Ramos (cell line): ENCODE results near the gene CATSPERB.

Experiments
- in situ Hi-C: fragments of 300-500 bp; cut with MboI; formaldehyde crosslinking; loops from one replicate; pipeline ENCODE4 v1.14.3; 2022; ENCODE audit warnings: low sequenced_read_pairs; ENCODE audit not compliant: unreplicated experiment

CATSPERB gene, protein sequence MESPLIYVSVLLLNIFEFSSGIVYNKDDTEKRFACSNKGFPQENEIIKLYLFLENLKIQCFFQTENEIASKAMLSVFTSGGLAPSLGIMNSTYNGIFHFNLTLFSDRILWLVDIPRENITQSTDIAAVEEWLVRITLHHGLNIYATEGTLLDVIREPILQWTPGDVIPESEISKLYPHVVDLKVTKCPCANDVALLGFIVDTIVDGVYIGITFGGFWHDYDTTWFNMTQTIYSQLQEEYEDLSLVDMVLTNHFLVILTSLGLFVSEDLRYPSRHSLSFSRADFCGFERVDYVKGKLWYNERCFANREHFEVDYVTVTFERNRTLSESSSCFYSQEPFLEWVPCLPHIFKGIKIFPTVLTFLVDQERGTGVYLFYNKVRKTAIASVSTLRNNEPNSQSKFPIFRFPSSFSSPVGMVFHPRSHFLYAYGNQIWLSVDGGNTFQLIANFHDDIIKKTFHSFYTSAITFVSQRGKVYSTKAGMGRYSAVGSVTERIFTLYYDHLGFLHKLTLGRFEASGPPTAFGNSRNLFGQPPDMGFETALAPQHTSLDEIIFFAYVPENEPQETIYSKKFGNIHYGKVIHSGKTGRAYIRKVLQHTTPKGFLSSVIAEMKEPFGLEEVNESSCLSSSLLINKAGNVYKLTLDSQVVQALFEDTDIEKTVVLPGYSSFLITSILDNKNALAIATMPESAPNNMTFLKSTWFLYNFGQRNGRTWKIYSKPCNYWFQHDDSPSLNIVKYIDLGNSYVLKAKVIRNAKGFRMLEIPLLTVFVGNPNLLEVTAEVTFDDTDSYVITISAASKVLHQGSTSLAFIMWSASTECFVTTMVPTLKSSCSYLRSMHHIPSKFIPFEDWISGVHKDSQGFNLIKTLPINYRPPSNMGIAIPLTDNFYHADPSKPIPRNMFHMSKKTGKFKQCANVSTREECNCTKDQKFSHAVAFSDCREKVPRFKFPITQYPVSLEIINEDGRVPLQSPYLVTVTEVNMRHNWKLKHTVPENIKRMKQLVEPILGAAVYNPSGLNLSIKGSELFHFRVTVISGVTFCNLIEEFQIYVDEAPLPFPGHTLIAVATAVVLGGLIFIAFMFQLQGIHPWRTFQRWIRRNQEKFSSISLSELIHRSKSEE

GRCh38 chr14:91731986-91732385 lies at the start of gene CATSPERB:
TSS of gene CATSPERB (minus strand) at chr14:91732086. CDS start at chr14:91729479, 2,607 bp downstream.
- in situ Hi-C loops, result no loop called here

DNA sequence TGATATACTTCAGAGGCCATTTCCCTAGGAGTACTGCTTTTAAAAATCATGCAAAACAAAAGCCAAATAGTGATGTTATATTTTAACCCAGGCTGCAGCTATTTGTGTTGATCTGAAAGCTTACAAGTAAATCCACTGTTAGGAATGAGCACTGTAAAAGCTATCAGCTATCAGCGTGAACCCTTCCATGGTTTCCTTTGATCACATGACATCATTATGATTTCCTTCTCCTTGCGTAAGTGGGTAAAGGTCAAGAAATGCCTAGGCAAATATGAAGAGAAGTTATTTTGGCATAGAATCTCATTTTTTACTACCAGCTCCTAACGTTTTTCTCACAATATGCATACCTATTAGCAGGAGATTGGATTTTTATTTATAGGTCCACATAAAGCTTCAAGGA lies 48.6 kb upstream of the CATSPERB start:
- in situ Hi-C loops, result no loop called here

DNA sequence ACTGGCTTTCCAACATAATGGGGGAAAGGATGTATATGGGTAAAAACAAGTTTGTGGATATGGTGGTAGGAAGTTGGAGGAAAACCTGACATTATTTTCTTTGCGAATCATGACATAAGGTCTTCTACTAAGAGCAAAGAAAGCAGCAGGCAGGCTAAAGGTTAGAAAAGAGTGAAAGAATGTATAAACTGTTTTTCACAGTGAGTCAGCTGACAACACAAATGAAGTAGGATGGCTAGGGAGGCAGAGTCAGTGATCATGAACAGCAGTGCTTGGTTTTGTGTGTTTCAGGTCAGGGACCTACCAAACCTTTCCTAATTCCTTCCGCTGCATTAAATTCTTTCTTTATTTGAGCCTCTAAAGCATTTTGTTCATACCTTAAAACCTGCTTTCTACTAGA lies 46.3 kb upstream of the CATSPERB start:
- in situ Hi-C loops, result no loop called here

DNA sequence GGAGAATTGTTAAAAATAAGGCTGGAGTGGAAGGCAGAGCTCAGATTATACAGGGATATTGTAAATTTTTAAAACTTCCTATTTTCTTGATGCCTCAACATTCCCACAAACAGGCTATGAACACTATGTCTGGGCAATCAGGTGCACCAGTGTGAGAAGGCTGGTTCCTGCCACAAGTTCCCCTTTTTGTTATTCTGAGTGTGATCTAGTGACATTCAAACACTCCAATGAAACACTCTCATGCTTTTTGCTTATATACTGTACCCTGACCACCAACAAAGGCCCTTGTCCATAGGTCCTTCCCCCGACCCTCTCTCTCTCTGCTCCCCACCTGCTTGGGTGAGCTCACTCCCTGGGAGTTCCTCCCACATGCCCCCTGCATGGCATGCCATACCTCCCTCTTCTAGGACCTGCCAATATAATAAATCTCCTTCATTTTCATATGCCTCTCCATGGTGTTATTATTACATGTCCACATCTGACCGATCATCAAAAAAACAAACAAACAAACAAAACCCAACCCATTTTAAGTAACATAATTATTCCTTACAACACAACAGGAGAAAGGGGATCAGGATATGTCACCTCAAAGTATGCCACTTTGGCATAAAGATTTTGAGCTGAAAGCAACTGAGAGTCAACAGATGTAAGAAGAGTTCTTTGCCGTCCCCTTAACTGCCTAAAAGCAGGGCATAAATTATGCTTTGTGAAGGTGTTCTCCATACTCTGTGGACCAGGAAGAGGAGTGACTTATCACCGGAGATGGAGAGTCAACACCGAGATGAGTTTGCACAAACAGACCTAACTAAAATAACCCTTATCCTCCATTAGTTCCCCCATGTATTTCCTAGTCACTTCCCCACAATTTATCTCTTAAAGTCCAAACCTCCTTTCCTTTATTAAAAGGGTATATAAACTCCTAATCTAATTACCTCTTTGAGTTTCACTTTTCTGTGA lies 42.5 kb upstream of the CATSPERB start:
- in situ Hi-C loops, result no loop called here

DNA sequence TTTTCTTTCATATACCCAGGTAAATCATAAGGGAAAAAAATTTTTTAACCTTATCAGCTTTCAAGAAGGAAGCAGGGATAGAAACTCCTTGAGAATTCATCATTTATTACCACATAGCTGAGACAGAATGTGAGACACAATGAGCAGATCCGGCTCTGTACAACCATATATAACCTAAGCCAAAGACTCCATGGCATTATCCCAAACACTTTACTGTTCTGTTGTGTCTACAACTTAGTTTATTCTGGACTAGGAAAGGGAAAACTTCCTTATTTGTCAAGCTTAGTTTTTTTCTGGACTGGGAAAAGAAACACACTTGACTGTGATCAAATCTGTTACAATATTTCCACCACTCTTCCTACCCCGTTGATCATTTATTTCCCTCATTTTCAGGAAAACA lies 38.3 kb upstream of the CATSPERB start:
- in situ Hi-C loops, result no loop called here

- in situ Hi-C loops, result no loop called here
Measured at GRCh38 chr14:91755570-91756295, 23.8 kb upstream of the CATSPERB start.

- in situ Hi-C loops, result no loop called here
Measured at GRCh38 chr14:91754819-91755218, 22.9 kb upstream of the CATSPERB start.

DNA sequence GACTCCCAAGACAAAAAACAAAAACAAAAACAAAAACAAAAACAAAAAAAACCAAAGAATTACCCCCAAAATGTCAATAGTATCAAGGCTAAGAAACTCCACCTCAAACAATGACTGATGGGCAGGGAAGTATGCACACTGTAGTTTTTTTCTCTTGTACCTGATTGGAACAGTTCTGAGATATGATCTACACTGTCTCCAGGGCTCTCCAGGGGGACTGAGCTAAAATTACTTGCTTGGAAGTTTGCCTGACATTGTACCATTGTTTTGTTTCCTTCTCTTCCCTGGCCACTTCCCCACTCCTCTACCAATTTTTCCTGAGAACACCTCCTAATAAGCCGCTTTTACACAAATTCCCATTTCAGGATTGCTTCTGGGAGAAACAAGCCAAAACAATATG lies 22.3 kb upstream of the CATSPERB start:
- in situ Hi-C loops, result no loop called here

GRCh38 chr14:91753501-91754128 lies 21.7 kb upstream of the CATSPERB start:
- in situ Hi-C loops, result no loop called here

DNA sequence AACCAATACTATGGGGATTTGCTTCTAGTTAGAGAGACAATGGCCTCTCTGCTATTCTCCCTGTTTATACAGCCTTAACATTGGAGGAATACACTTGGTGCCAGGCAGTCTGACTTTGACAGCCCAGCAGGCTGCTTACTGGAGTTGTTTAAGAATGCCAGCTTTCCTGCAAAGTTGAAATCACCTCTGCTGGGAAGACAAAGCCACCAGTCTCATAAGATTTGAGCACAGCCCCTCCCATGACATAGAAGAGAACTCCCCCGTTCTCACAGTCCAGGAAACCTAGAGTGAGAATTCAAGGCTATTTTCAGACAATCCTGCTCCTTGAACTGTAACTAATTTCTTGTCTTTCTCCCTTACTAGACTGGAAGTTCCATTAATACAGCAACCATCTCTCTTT lies 21.1 kb upstream of the CATSPERB start:
- in situ Hi-C loops, result no loop called here

DNA sequence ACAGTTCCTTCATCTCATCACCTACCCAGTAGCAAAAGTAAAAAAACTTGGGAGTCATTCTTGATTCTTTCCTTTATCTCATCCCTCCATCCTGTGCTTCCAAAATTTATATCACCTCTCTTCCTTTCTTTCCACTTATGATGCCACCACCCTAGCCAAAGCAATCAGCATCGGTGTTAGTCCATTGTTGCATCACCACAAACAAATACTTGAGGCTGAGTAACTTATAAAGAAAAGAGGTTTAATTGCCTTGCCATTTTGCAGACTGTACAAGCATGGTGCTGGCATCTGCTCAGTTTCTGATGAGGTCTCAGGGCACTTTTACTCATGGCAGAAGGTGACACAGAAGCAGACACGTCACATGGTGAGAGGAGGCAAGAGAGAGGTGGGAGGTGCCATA lies 19.8 kb upstream of the CATSPERB start:
- in situ Hi-C loops, result no loop called here

DNA sequence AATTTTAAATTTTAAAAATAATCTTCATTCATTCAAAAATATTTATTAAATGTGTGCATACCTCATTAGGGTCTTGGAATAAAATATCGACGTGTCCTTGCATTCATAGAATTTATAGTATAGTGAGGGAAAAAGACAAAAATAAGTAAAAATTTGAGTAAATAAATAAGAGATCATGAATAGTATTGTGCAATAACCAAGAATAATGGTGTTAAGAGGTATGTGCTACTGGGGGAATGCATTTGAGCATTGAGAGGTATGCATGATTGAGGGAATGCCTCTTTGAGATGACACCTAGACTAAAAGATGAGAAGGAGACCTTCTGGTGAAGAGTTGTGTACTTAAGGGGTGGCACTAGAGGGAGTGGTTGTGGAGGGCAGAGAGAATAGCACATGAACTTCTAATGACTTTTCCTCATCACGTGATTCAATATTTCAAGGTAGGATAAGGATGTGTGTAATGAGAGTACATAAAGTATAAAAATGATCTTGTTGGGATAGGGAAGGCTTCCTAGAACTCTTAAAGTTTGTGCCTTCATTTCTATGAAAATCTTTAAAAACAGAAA lies 18.8 kb upstream of the CATSPERB start:
- in situ Hi-C loops, result no loop called here

DNA sequence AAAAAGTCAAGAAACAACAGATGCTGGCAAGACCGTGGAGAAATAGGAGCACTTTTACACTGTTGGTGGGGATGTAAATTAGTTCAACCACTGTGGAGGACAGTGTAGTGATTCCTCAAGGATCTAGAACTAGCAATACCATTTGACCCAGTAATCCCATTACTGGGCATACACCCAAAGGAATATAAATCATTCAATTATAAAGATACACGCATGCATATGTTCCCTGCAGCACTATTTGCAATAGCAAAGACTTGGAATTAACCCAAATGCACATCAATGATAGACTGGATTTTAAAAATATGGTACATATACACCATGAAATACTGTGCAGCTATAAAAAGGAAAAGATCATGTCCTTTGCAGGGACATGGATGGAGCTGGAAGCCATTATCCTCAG lies 18.0 kb upstream of the CATSPERB start:
- in situ Hi-C loops, result no loop called here

GRCh38 chr14:91748049-91748448 lies 16.2 kb upstream of the CATSPERB start:
- in situ Hi-C loops, result no loop called here

- in situ Hi-C loops, result no loop called here
Measured at GRCh38 chr14:91745344-91745743, 13.5 kb upstream of the CATSPERB start.

- in situ Hi-C loops, result no loop called here
Measured at GRCh38 chr14:91744068-91744480, 12.2 kb upstream of the CATSPERB start.

GRCh38 chr14:91743305-91743653 lies 11.4 kb upstream of the CATSPERB start:
- in situ Hi-C loops, result no loop called here

DNA sequence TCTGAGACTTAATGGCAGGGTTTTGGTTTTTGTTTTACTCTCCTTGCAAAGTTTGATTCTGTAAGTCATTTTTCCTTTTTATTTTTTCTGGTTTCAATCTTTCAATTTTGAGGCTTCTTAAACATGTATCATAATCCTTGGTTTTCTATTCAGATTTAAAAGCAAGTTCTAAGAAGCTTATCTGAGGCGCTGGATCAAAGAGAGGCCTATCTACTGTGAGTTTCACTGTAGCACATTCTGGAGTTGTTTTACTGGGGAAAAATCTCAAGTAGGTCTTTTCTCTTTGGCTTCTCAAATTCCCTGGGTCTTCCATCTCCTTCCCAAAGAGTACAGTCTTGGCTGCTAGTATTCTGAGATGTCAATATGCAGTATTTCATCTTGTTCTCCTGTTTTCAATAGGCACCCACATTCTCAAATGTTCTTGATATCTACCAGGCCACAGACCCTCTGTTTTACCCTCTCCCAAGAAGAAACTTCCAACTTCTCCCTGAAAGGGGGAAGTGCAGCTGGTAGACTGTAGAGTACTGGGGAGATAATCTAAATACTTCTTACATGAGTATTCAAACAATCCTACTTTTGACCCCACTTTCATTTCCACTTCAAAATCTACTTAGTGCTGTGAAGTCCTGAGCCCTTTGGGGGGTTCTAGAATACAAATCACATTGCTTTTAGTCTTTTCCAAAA lies 10.9 kb upstream of the CATSPERB start:
- in situ Hi-C loops, result no loop called here
